ENCODE measurements around the gene ATG4C.

ATG4C gene

DNA sequence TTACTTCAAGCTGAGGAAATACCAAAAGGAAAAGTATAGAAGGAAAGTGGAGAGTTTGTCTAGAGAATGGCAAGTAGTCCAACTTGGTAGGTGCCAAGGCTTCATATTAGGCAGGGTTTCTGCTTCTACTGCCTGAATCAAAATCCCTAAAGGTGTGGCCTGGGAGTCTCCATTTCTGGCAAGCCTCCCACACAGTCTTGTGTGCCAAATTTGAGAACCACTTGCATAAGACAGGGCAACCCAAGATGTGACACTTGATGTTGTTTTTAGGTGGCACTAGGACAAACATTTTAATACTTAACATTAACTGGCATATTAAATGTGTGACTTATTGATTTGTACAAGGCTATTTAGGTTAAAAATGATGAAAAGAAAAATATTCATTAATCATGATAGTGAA lies 60.1 kb downstream of the ATG4C start:
- no peak for DNase-seq

DNA sequence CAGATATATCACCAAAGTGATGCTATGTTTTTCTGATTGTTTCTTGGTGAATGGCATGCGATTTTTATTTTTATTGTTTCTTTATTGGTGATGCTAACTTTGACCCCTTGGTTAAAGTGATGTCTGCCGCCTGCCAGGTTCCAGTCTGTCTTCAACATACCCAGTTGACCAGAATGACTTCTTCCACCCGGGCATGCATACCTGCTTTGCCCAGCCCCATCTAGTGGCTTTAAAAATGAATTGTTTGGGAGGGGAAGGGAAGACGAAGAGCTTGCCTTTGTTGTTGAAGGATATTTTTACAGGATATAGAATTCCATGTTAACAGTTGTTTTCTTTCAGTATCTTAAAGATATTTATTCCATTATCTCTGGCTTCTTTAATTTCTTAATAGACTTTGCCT lies 65.1 kb downstream of the ATG4C start:
- DNase-seq: no peak

DNA sequence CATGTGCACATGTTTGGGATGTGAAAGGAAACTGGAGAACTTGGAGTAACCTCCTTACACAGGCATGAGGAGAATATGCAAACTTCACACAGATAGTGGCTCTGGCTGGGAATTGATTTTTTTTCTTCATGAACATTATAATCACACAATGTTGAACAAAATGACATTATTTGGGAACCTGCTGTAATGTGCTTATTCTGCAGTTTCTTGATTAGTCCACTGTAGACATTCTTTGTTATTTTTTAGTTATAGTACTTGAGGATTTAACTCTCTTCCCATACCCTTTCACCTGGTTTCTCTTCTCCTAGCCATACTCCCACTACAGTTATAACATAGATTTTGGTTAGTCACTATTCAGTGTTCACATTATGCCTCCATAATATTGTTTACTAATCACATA lies 68.3 kb downstream of the ATG4C start:
- no peak for DNase-seq

DNA sequence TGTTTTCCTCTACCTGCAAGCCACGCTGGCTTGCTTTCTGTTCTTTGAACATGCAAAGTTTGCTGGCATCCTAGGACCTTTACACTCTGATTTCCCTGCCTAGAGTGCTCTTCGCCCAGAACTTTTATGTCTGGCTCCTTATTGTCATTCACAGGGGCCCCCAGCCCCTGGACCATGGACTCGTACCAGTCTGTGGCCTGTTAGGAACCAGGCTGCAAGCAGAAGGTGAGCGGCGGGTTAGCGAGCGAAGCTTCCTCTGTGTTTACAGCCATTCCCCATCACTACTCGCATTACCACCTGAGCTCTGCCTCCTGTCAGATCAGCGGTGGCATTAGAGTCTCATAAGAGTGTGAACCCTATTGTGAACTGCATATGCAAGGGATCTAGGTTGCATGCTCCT lies 73.0 kb downstream of the ATG4C start:
- no peak for DNase-seq

DNA sequence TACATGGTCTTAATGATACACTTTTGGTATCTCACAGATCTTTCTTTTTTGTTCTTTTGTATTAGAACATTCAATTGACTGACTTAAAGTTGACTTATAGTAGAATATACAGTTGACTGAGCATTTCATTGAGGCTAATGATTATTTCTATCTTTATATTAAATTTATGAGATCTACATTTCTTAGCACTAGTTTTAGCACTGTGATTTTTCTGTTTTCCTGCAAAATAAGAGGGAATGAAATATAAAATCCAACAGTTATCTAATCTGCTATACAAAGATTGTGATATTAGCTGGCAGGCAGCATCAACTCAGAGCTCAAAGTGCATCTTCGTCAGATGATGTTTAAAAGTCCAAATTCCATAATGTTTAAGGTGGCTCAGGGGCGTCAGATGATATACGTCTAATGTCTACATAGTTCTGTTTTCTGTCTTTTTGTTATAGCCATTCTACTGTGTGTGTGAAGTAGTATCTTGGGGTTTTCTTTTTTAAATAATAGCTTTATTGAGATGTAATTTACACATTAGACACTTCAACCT lies 85.4 kb downstream of the ATG4C start:
- no peak for DNase-seq

DNA sequence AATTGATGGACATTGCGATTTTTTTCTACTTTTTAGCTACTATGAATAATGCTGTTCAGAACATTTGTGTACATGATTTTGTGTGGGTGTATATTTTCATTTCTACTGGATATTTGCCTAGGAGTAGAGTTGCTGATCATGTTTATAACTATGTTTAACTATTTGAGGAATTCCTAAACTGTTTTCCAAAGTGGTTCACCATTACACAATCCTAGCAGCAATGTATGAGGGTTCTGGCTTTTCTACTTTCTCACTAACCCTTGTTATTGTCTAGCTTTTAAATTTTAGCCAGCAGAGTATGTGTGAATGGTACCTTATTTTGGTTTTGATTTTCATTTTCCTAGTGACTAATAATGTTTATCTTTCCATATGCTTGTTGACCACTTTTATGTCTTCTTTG lies 86.2 kb downstream of the ATG4C start:
- DNase-seq: no peak

DNA sequence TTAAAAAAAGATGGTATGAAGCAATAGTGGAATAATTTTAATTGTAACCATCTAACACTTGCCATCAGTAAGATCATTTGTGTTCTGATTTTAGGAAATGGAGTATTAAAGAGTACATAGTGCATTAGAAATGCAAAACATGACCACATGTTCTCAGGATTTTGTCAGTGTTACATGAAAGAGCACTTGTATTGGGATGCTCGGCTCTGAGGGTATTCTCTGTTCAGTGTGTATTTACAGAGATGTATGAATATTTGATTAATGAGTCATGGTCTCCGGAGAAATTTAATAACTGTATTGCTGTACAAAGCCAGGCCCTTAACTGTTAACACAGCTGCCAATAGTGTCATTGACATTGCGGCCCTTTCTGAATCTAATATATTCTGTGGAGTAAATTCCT lies 91.7 kb downstream of the ATG4C start:
- DNase-seq: no peak

DNA sequence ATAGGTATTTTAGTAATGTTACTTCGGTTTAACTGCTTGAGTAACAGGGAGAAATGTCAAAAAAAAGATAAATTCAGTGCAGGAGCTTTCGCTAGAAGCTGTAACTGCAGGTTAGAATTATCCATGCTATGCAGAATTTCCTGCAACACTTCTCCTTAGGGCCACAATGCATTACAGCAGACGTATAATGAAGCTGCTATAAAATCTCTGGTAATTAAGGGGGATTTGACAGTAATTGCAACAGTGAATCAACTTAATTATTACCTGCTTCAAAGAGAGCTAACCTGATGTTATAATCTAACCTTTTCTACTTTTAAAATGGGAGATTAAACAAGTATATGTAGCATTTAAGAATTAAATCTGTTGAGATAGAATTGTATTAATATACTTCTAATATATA lies 92.6 kb downstream of the ATG4C start:
- no peak for DNase-seq

DNA sequence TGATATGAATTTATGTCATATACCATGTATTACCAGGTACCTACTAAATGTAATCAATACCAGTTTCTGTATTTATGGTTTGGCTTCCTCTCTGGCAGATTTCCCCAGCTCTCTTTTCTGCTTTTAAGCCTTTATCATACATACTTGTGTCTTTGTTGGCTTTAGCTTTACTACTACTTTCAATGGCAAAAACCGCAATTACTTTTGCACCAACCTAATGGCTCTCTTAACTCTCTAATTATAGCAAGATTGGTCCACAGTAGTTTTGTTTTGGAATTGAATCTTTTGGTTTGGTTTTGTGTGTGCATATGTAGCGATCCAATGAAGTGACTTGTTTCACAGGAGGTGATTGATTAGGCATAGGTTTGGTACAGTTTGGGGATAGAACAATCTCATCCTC lies 93.6 kb downstream of the ATG4C start:
- DNase-seq: no peak

DNA sequence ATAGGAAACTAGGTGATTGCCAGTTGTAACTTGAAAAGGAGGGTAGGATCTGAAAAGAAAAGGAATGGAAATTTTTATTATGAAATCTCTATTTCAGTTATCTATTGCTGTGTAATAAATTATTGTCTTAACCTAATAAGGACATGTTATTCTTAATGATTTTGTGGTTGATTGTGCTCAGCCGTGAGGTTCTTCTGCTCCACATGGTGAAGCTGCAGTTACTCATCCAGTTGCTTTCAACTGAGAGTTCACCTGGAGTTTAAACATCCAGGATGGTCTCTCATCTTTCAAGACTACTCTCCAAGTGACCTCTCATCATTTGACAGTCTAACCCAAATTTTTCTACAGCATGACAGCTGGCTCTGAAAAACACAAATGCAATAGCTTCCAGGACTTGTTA lies 96.0 kb downstream of the ATG4C start:
- DNase-seq: no peak

DNA sequence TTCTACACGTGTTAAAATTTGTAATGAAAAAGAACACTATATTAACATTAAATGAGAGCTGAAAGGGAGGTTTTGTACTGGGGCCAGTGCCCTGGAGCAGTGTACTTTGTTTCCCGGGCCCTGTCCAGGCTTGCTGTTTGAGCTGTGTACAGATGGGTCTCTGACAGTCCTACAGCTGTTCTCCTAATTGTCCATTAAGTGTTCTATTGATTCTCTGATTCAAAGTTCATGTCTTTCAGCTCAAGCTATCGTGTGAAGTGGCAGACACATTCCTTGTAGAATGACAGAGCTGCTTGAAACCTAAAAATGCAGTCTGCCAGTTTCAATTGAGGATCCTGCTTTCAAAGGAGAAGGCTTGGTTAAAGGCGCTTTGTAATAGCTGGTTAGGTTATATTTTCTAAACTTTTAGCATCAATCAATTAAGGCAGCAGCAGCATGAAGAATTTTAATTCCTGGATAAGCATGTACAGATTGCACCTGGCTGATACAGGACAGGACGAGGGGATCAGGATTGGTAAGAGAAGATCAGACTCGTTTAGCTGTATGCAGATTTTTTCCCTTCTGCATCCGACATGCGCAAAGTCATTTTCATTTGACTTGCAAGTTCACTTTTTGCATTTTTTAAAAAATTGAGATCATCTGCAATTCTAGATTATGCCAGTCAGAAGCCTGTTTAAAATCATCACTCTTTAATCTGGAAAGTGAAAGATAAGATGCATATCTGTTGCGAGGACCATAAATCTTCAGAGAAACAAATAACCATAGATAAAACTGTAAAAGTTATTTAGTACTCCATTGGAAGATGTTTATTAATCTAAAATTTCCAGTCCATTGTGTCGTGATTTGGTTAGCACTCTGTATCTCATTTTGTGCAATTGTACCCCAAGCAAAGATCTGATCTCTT lies 98.5 kb downstream of the ATG4C start:
- no peak for DNase-seq

DNA sequence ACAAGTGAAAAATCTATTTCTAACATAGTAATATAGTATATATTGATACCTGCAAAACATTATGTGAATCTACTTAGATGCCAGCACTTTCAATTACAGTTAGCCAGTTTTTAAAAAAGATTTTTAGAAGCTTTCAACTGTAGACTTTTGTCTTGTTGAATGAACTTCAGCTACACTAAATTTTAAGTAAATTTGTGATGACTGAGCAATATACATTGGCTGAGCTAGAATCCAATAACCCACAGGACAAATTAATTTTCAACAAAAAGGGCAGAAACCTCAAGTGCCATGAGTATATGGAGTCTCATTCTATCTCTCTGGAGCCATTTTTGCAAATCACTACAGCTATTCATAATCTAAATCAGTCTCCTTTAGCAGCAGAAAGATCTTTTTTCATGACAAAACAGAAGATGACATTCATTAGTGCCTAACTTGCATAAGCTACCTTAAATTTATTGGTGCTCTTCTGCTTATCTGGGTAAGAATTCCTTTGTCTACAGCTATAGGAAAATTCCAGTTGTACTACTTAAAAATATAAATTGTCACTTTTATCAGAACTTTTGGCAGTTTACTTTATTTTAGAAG lies 100.3 kb downstream of the ATG4C start:
- DNase-seq: no peak

DNA sequence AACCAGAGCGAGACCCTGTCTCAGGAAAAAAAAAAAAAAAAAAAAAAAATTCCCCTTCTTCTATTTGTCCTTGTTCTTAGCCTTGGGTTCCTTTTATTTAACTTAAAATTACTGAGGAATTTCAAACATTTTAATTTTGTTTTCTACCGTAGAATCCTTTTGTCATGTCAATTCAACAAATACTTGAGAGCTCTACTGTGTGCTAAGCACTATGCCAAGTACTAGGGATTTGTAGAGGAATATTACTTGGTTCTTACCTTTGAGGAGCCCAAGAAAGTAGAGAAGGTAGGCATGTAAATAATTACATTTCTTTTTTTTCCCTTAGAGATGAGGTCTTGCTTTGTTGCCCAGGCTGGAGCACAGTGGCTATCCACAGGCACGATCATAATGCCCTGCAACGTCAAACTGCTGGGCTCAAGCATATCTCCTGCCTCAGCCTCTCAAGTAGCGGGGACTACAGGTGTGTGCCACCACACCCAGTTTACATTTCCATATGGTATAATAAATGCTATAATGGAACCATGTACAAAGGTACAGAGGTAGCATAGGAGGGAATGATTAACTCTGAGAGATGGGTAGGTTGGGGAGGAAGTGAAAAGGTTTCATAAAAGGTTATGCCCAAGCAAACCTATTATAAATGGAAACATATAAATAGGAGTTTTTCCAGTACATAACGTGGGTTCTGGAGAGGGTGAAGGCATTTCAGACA lies 104.0 kb downstream of the ATG4C start:
- no peak for DNase-seq

DNA sequence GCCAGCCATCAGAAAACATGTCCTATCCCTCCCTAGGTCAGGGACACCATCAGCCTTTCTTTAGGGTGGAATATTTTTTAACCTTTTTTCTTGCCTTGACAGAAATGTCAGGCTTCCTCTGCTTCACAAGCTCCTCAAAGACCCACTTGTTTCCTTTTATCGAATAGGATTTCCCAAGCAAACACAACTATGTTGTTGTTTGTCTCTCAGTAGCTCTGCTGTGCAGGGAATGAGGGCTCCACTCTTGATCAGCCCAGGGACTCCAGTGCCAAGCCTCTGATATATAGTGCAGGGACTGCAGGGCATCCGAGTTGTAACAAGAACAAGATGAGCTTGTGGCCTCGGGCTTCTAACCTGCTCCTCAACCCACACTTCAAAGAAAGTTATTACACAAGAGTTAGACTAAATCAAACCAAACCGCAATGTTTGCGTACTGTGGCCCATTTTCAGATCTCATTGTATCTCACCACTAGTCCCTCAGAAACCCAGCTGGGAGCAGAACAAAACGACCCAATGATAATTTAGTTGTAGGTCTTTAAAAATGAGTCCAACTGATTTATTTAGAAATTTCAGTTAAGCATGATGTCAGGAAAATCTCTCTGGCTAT lies 108.1 kb downstream of the ATG4C start:
- DNase-seq: no peak

DNA sequence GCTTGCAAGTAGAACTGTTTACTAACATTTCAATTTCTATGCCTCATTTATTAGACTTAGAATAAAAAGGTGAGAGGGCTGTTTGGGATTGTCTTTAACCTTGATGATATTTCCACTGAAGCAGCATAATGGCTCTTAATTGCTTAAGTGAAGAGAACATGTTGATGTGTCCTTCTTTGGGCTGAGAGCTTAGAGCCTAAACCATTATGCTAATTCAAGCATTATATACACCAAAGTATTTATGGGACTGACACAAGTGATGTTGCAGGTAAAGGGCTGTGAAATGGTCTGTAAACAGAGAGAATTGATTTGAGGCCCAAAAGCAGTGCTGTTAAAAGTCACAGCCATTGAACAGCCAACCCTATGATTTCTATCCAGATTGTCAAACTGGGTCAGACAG lies 113.9 kb downstream of the ATG4C start:
- no peak for DNase-seq

DNA sequence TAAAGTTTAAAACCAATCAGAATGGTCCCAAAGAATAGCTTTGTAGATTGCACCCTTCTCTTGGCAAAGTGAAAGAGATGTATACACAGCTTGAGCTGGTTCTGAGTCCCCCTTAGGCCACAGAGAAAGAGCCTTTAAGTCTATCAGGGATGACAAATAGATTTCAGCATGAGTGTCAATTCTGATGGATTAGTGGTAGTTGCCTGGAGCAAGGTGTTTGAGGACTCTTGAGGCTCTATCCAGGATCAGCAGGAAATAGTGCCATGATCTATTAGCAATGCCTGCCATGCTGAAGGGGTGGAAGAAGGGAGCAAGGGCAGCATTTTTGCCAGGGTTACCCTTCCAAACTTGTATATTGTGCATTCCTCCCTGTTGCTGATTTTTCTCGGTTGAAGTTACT lies 116.6 kb downstream of the ATG4C start:
- DNase-seq: no peak

DNA sequence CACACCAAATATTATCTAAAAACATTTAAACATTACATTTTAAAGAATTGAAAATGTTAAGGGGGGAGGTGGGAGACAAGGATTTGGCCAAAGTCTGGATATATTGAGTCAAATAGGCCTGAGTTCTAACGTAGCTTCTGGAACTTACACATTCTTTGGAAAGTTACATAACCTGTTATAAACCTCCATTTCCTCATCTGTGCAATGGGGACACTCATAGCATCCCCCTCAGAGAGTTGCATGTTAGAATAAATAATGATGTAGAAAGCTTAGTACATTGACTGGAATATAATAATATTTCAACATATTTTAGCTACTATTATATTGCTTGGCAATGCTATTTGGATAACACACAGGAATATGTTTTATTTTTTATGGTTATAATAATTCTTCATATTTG lies 117.7 kb downstream of the ATG4C start:
- DNase-seq: no peak

DNA sequence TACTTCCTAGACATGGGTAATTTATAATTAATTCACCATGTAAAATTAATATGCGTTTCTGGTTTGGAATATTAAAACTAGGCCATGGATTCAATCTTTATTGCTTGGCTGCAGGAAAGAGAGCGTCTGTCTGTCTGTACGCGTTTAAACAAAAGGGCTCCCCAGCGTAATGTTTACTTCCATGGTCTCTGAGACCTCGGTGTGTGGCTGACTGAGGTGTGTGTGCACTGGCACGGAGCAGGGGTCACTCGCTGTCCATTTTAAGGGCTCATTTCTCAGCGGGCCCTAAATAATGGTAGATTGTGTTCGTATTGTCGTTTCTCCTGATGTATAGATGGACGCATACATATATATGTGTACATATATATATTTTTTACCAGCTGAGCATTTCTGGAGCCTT lies 119.6 kb downstream of the ATG4C start:
- DNase-seq: no peak

DNA sequence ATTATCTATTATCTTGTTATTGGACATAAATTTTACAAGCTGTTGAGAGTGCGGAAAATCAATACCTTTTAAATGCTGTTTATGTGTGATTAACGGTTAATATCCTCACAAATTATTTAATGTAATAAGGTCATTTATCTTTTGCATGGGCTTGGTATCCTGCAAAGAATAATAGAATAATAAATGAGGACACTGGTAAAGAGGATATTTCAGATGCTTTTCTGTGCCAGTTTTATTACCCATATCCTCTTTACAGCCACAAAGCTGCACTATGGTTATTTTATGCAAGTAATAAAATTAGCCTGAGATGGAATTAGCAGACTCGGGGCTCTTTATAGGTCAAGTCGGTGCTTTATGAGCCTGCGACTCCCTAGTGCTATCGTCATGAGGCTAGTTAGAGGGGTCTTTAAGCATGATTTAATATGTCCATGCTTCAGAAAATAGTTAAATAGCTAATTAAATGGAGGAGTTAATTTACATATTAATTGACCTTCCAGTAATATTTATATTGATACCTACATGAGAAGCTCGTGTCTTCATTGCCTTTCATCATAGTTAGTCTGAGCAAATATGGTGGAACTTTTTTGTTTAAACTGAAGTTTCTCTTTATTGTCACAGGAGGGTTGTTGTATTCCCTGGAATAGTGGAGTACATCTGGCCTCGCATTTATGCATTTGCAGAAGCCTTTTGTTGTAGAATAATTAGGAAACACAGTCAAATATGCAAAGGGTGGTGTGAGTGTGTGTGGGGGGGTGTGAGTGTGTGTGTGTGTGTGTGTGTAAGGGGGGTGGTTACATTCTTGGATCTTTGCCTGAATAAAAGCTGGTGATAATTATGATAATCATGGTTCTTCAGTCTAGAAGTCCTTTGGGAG lies 120.3 kb downstream of the ATG4C start:
- DNase-seq: no peak

DNA sequence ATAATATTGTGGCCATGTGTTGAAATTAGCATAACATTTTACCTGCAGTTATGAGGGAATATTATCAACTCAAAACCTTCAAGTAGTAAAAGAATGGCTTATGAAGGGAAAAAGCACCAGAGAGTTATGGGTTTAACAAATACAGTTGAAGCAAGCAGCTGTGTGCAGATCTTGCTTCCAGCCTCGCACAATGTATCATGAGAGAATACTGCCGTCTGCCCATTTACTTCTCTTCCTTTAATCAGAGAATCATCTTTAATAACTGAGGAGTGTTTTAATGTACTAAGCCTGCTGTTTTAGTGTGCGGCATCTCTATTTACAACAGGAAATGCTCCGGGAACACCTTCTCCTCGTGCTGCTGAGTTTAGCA lies 120.9 kb downstream of the ATG4C start:
- no peak for DNase-seq

DNA sequence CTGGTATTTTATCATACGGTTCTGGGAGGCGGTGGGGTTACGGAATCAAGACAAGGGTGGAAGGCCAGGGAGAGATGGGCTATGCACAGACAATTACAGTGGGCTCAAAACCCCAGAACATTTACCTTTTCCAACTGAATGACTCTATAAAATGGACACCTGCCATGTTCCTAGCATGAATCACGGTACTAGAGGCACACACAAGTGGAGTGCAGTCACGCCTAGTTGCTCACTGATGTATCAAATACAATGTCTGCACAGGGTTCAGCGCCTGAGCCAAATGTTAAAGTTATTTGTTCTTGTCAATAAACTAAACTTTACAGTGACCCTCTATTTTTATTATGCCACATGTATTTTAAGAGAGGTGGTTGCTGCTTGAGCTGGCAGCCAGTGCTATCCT lies 121.4 kb downstream of the ATG4C start:
- no peak for DNase-seq

DNA sequence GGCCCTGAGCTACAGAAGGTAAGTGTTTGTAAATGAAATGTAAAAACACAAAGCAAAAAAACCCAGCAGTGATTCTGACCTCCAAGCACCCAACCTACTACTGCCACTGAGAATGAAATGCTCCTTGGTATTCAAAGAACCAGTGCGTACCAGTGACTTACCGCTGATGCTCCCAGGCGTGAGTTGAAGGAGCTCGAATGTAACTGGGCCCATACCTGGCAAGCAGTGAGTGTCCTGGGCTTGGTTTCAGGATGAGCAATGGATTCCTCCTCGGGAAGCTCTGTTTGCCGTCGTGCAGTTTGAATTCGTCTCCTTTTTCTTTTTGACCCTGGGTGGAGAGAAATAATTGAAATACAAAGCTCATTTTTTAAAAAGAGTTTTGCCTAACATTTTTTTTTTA lies 121.9 kb downstream of the ATG4C start:
- DNase-seq: no peak

All from activated gamma-delta T cell treated with Interleukin-2 at 50 U/mL for 16 hours (primary cell).